GM12892 (cell line): ENCODE measurements around the gene BCL7A.

Experiments
- POLR2A ChIP-seq: IDR thresholded peaks from 2 replicates; pipeline ENCODE4 v1.6.1; 2011; ENCODE audit warnings: low read depth, low read length, control low read depth
- POLR2AphosphoS5 ChIP-seq: IDR thresholded peaks from 2 replicates; pipeline ENCODE4 v1.6.1; 2011; ENCODE audit warnings: low read depth, low read length, control low read depth
- TAF1 ChIP-seq: IDR thresholded peaks from 2 replicates; pipeline ENCODE4 v1.6.1; 2011; ENCODE audit warnings: low read depth, mild to moderate bottlenecking, control low read depth, low read length, borderline replicate concordance

DNA sequence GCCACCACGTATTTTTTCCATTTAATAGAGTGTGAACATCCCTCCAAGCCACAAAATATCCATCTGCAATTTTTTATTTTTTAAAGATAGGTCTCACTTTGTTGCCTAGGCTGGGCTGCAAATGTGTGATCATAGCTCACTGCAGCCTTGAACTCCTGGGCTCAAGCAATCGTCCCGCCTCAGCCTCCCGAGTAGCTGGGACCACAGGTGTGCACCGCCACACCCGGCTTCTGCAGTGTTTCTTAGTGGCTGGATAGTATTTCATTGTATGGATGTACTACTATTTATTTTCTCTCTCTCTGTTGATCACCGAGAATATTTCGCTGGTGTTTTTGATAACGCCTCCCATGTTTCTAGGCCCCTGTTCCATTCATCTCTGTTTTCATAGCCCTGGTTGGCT is 74.3 kb downstream of the BCL7A start:
- TF ChIP-seq POLR2A (no peak), POLR2AphosphoS5 (no peak), TAF1 (no peak)
